ENCODE results near the gene METTL26.

- no peak for TF ChIP-seq MXD4 (CRISPR knock-in tag; IDR thresholded peaks at IDR 0.05; ENCODE audit: borderline replicate concordance)
- TF ChIP-seq CTCF (IDR thresholded peaks at IDR 0.05) = no peak
- no peak for TF ChIP-seq GABPB1 (CRISPR knock-in tag; IDR thresholded peaks at IDR 0.05)
- no peak for TF ChIP-seq TEAD4 (CRISPR knock-in tag; IDR thresholded peaks at IDR 0.05)
- no peak for TF ChIP-seq SP1 (CRISPR knock-in tag; conservative IDR thresholded peaks at IDR 0.05)
Observed at GRCh38 chr16:631808-632358, 4.2 kb downstream of the METTL26 start.

All from WTC11 (cell line).